IMR-90 (cell line): Measurements from ENCODE around the gene MSI1. TPM values are rescaled to one million over a fixed set of nuclear protein-coding genes. Genes with fewer than 3 reads are reported as not detected.

Experiments used
- ATAC-seq: fragments of 200-7000 bp; cut with Tn5 transposase; 2 replicates; pipeline ENCODE4 v1.9.1; 2020; ENCODE audit warnings: low read depth, mild to moderate bottlenecking, moderate library complexity
- BruUV-seq: library from RNA; stranded (reverse); fragments of 400-500 nt; replicated peaks from 2 replicates; lab custom pipeline; 2021; lab: Mats Ljungman, UMichigan
- CTCF ChIA-PET: fragments of 300-600 bp; formaldehyde crosslinking; extraction: SDS; loops from one replicate; lab custom pipeline; 2021; ENCODE audit warnings: antibody characterized with exemption; lab: Yijun Ruan, JAX
- POLR2A ChIA-PET: fragments of 300-600 bp; sonication (Branson Sonifier 250); formaldehyde crosslinking; loops from one replicate; lab custom pipeline; 2022; ENCODE audit warnings: antibody characterized with exemption; ENCODE audit not compliant: unreplicated experiment; lab: Charles Lee
- DNase-seq: peaks from one replicate; pipeline ENCODE4 v3.0.0; 2013
- H2AFZ ChIP-seq: replicated peaks from 2 replicates; pipeline ENCODE3; 2013; ENCODE audit warnings: low read length, mild to moderate bottlenecking; ENCODE audit not compliant: poor library complexity
- H2AK5ac ChIP-seq: 2 replicates; pipeline ENCODE4 v1.6.1; 2013; ENCODE audit warnings: low read depth, low read length, inconsistent platforms
- H2AK9ac ChIP-seq: replicated peaks from 2 replicates; pipeline ENCODE3; 2013; ENCODE audit warnings: mild to moderate bottlenecking, low read depth, low read length, moderate library complexity; ENCODE audit not compliant: poor library complexity
- H2BK120ac ChIP-seq: 2 replicates; pipeline ENCODE4 v1.6.1; 2013; ENCODE audit warnings: low read depth, low read length, inconsistent platforms
- H2BK15ac ChIP-seq: 3 replicates; pipeline ENCODE4 v1.6.1; 2013; ENCODE audit warnings: low read depth, low read length, inconsistent platforms
- H2BK20ac ChIP-seq: 2 replicates; pipeline ENCODE4 v1.6.1; 2013; ENCODE audit warnings: low read depth, mild to moderate bottlenecking, inconsistent platforms, low read length, moderate library complexity
- H2BK5ac ChIP-seq: 2 replicates; pipeline ENCODE4 v1.6.1; 2013; ENCODE audit warnings: mild to moderate bottlenecking, low read depth, low read length, inconsistent platforms; ENCODE audit not compliant: poor library complexity, severe bottlenecking
- H3K14ac ChIP-seq: replicated peaks from 2 replicates; pipeline ENCODE4 v1.6.1; 2013; ENCODE audit warnings: low read depth, low read length, inconsistent platforms
- H3K18ac ChIP-seq: 2 replicates; pipeline ENCODE4 v1.6.1; 2013; ENCODE audit warnings: low read depth, low read length, control low read depth
- H3K23ac ChIP-seq: 2 replicates; pipeline ENCODE4 v1.6.1; 2013; ENCODE audit warnings: low read depth, low read length, inconsistent platforms
- H3K27ac ChIP-seq: 2 replicates; pipeline ENCODE4 v1.5.1; 2013; ENCODE audit warnings: mild to moderate bottlenecking, control low read depth, low read length; ENCODE audit not compliant: insufficient read depth
- H3K27me3 ChIP-seq: 2 replicates; pipeline ENCODE4 v1.6.1; 2013; ENCODE audit warnings: low read length; ENCODE audit not compliant: control insufficient read depth, insufficient read depth
- H3K36me3 ChIP-seq: 2 replicates; pipeline ENCODE4 v1.6.1; 2013; ENCODE audit warnings: low read length, mixed read lengths; ENCODE audit not compliant: control insufficient read depth, insufficient read depth
- H3K4ac ChIP-seq: 2 replicates; pipeline ENCODE4 v1.6.1; 2013; ENCODE audit warnings: low read depth, low read length, inconsistent platforms
- H3K4me1 ChIP-seq: 2 replicates; pipeline ENCODE4 v1.6.1; 2013; ENCODE audit warnings: low read length, mixed read lengths; ENCODE audit not compliant: control insufficient read depth, insufficient read depth
- H3K4me2 ChIP-seq: 2 replicates; pipeline ENCODE4 v1.6.1; 2013; ENCODE audit warnings: low read depth, mild to moderate bottlenecking, control low read depth, low read length, moderate library complexity
- H3K4me3 ChIP-seq: 2 replicates; pipeline ENCODE4 v1.5.1; 2013; ENCODE audit warnings: low read depth, mild to moderate bottlenecking, control low read depth, low read length, moderate library complexity; ENCODE audit not compliant: insufficient read depth
- H3K56ac ChIP-seq: 2 replicates; pipeline ENCODE4 v1.6.1; 2013; ENCODE audit warnings: low read length, inconsistent platforms; ENCODE audit not compliant: insufficient read depth; ENCODE audit errors: extremely low read depth
- H3K79me1 ChIP-seq, 2 experiments: 2 replicates each; pipeline ENCODE4 v1.6.1; 2013; ENCODE audit warnings: low read length in 2 of 2, inconsistent platforms in 1 of 2, low read depth in 1 of 2
- H3K9ac ChIP-seq: 2 replicates; pipeline ENCODE4 v1.6.1; 2013; ENCODE audit warnings: low read depth, low read length, control low read depth
- H3K9me1 ChIP-seq: 2 replicates; pipeline ENCODE4 v1.6.1; 2013; ENCODE audit warnings: low read length, inconsistent platforms; ENCODE audit not compliant: insufficient read depth
- H3K9me3 ChIP-seq: 2 replicates; pipeline ENCODE4 v1.6.1; 2013; ENCODE audit warnings: low read length; ENCODE audit not compliant: control insufficient read depth, insufficient read depth
- H4K20me1 ChIP-seq: 2 replicates; pipeline ENCODE4 v1.6.1; 2013; ENCODE audit warnings: low read length, inconsistent platforms; ENCODE audit not compliant: insufficient read depth
- H4K5ac ChIP-seq: 2 replicates; pipeline ENCODE4 v1.6.1; 2013; ENCODE audit warnings: mild to moderate bottlenecking, low read depth, low read length, control low read depth
- H4K8ac ChIP-seq, 2 experiments: 2 replicates each; pipeline ENCODE4 v1.6.1; 2013; ENCODE audit warnings: low read depth in 2 of 2, low read length in 2 of 2, control low read depth in 1 of 2, inconsistent platforms in 1 of 2
- H4K91ac ChIP-seq: 2 replicates; pipeline ENCODE4 v1.6.1; 2013; ENCODE audit warnings: low read depth, low read length, inconsistent platforms; ENCODE audit not compliant: insufficient read depth
- BHLHE40 ChIP-seq: fragments of 150-350 bp; IDR thresholded peaks from 2 replicates; pipeline ENCODE4 v1.6.1; 2016; ENCODE audit warnings: mild to moderate bottlenecking, low read depth, low read length
- CHD1 ChIP-seq: IDR thresholded peaks from 2 replicates; pipeline ENCODE4 v1.6.1; 2012; ENCODE audit warnings: low read depth, low read length, improper control_type of control experiment
- ELK1 ChIP-seq: fragments of 150-350 bp; IDR thresholded peaks from 2 replicates; pipeline ENCODE4 v1.6.1; 2016; ENCODE audit warnings: low read depth, mild to moderate bottlenecking, low read length, moderate library complexity, borderline replicate concordance
- FOS ChIP-seq: fragments of 150-350 bp; IDR thresholded peaks from 2 replicates; pipeline ENCODE4 v1.6.1; 2016; ENCODE audit warnings: low read depth, low read length
- MAFK ChIP-seq: IDR thresholded peaks from 2 replicates; pipeline ENCODE4 v1.6.1; 2012; ENCODE audit warnings: low read depth, low read length, improper control_type of control experiment
- MAZ ChIP-seq: IDR thresholded peaks from 2 replicates; pipeline ENCODE4 v1.6.1; 2012; ENCODE audit warnings: low read depth, mild to moderate bottlenecking, low read length, improper control_type of control experiment, moderate library complexity, borderline replicate concordance
- NFE2L2 ChIP-seq: fragments of 150-350 bp; IDR thresholded peaks from 2 replicates; pipeline ENCODE4 v1.6.1; 2016; ENCODE audit warnings: low read depth, mild to moderate bottlenecking, low read length
- POLR2A ChIP-seq: IDR thresholded peaks from 2 replicates; pipeline ENCODE4 v1.6.1; 2012; ENCODE audit warnings: mild to moderate bottlenecking, low read depth, low read length
- RAD21 ChIP-seq: IDR thresholded peaks from 2 replicates; pipeline ENCODE4 v1.6.1; 2012; ENCODE audit warnings: low read length, improper control_type of control experiment
- RCOR1 ChIP-seq: IDR thresholded peaks from 2 replicates; pipeline ENCODE4 v1.6.1; 2012; ENCODE audit warnings: mild to moderate bottlenecking, low read length, improper control_type of control experiment; ENCODE audit not compliant: insufficient replicate concordance
- RFX5 ChIP-seq: IDR thresholded peaks from 2 replicates; pipeline ENCODE4 v1.8.0; 2012; ENCODE audit warnings: low read depth, mild to moderate bottlenecking, low read length, moderate library complexity
- SMC3 ChIP-seq: fragments of 150-350 bp; IDR thresholded peaks from 2 replicates; pipeline ENCODE4 v1.6.1; 2016; ENCODE audit warnings: low read depth, mild to moderate bottlenecking, antibody characterized with exemption, low read length, moderate library complexity
- WGBS, 2 experiments: methylation state at CpG; one replicate each; pipeline versions ENCODE4 v1.1.5 to v1.1.7; 2013; ENCODE audit warnings: missing lambda C conversion rate in 2 of 2; ENCODE audit not compliant: insufficient read length in 1 of 2; ENCODE audit errors: extremely low coverage in 2 of 2; 5-methylcytosine and 5-hydroxymethylcytosine counted together
- dilution Hi-C: fragments of 300-500 bp; cut with HindIII; formaldehyde crosslinking; loops from one replicate; pipeline ENCODE4 v1.14.3; 2018; ENCODE audit warnings: low sequenced_read_pairs; ENCODE audit not compliant: unreplicated experiment
- in situ Hi-C: fragments of 300-500 bp; cut with MboI; formaldehyde crosslinking; loops from 3 replicates; pipeline ENCODE4 v1.14.3; 2019; ENCODE audit warnings: low sequenced_read_pairs, inconsistent platforms, mixed read lengths
- intact Hi-C: fragments of 100-400 bp; cut with micrococcal nuclease; formaldehyde crosslinking; loops from 2 replicates; pipeline ENCODE4 v1.10.0; 2022
- polyA plus RNA-seq, 3 experiments: library from polyadenylated mRNA; depleted of rRNA; stranded (reverse); fragments of >200 nt; gene quantifications; 2 replicates each; pipeline ENCODE4 v1.2.3, GENCODE V29; 2012; ENCODE audit warnings: low replicate concordance in 1 of 3
- total RNA-seq: library from RNA; depleted of rRNA; stranded (reverse); fragments of >200 nt; gene quantifications from 2 replicates; pipeline ENCODE4 v1.2.3, GENCODE V29; 2012
- TF ChIP-seq, protein P1 (sequence below): conservative IDR thresholded peaks from 2 replicates; pipeline ENCODE4 v1.5.1; 2012; ENCODE audit warnings: mild to moderate bottlenecking, low read depth, low read length, improper control_type of control experiment
- TF ChIP-seq, protein P2 (sequence below): fragments of 150-350 bp; IDR thresholded peaks from 2 replicates; pipeline ENCODE4 v1.6.1; 2017; ENCODE audit warnings: mild to moderate bottlenecking, antibody characterized with exemption, low read length, low read depth

The MSI1 gene
- total and polyA plus RNA-seq, 2 of the 4 experiments (the other 2 are of a cell fraction) = not detected

DNA sequence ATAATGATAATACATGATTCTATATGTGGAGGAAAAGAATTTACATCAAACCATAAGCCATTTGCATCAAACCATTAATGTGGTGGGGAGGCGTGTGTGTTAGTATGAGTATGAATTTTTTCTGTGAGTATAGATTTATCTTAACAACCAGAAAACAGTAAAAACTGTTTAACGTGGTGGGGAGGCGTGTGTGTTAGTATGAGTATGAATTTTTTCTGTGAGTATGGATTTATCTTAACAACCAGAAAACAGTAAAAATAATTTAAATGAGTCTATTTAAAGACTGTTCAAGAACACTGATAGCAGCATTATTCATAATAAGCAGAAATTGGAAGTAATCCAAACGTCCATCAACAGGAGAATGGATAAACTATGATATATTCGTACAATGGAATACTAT, 9.1 kb upstream of the MSI1 start:
- Histone ChIP-seq H3K56ac (no peak overlapping the region), H3K27me3 (peaks cover 43% of the 10 kb centered on the region), H4K91ac (no peak overlapping the region), H3K23ac (no peak overlapping the region), H3K9ac (no peak overlapping the region), H3K18ac (no peak overlapping the region), H3K4ac (no peak overlapping the region), H2AK5ac (no peak overlapping the region), H3K9me3 (no peaks in the 10 kb centered on the region), H3K4me2 (no peak overlapping the region), H2BK20ac (no peak overlapping the region), H4K20me1 (peaks cover 10% of the 10 kb centered on the region; the same call in 1 of the 2 replicates), H2BK120ac (no peak overlapping the region), H3K27ac (no peak overlapping the region), H3K36me3 (no peaks in the 10 kb centered on the region), H3K4me1 (peaks cover 6% of the 10 kb centered on the region), H2BK5ac (no peak overlapping the region), H4K5ac (no peak overlapping the region), H3K9me1 (peaks cover 4% of the 10 kb centered on the region; the same call in 1 of the 2 replicates), H3K79me1 (no peaks in the 10 kb centered on the region), H3K14ac (no peak overlapping the region), H2AFZ (no peak overlapping the region), H4K8ac (no peak overlapping the region), H3K4me3 (no peak overlapping the region), H2AK9ac (no peak overlapping the region), H2BK15ac (no peak overlapping the region)
- in situ Hi-C loops = no loop called here
- no CpG with 5 or more reads among the region's 5 CpGs for WGBS, 2 experiments
- no peak for TF ChIP-seq NFE2L2
- TF ChIP-seq RFX5 = no peak
- no peak for TF ChIP-seq MAZ
- no peak for TF ChIP-seq MAFK
- TF ChIP-seq RCOR1 = no peak
- no peak for TF ChIP-seq ELK1
- no peak for TF ChIP-seq SMC3
- TF ChIP-seq, protein P1, sequence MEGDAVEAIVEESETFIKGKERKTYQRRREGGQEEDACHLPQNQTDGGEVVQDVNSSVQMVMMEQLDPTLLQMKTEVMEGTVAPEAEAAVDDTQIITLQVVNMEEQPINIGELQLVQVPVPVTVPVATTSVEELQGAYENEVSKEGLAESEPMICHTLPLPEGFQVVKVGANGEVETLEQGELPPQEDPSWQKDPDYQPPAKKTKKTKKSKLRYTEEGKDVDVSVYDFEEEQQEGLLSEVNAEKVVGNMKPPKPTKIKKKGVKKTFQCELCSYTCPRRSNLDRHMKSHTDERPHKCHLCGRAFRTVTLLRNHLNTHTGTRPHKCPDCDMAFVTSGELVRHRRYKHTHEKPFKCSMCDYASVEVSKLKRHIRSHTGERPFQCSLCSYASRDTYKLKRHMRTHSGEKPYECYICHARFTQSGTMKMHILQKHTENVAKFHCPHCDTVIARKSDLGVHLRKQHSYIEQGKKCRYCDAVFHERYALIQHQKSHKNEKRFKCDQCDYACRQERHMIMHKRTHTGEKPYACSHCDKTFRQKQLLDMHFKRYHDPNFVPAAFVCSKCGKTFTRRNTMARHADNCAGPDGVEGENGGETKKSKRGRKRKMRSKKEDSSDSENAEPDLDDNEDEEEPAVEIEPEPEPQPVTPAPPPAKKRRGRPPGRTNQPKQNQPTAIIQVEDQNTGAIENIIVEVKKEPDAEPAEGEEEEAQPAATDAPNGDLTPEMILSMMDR = no peak
- no peak for TF ChIP-seq BHLHE40
- TF ChIP-seq CHD1 = no peak
- no peak for TF ChIP-seq RAD21
- TF ChIP-seq, protein P2, sequence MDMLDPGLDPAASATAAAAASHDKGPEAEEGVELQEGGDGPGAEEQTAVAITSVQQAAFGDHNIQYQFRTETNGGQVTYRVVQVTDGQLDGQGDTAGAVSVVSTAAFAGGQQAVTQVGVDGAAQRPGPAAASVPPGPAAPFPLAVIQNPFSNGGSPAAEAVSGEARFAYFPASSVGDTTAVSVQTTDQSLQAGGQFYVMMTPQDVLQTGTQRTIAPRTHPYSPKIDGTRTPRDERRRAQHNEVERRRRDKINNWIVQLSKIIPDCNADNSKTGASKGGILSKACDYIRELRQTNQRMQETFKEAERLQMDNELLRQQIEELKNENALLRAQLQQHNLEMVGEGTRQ = no peak
- no peak for TF ChIP-seq POLR2A
- no peak for TF ChIP-seq FOS
- ChIA-PET POLR2A (no interaction called here), CTCF (no interaction called here)
- dilution Hi-C loops = no loop called here
- ATAC-seq (no peak), DNase-seq (no peak)
- BruUV-seq = no TSS peak
- intact Hi-C loops = no loop called here
